Kidney epithelial cell (primary cell): ENCODE data around the gene SPAG9. TPM values are rescaled to one million over a fixed set of nuclear protein-coding genes. Genes with fewer than 3 reads are reported as not detected.

Experiments
- DNase-seq: peaks from one replicate; pipeline ENCODE4 v3.0.0-alpha.2; 2010; ENCODE audit warnings: low read depth
- H3K27me3 ChIP-seq: 2 replicates; pipeline ENCODE4 v1.6.0; 2011; ENCODE audit warnings: low read length; ENCODE audit not compliant: control insufficient read depth, insufficient read depth
- H3K36me3 ChIP-seq: 2 replicates; pipeline ENCODE4 v1.5.1; 2011; ENCODE audit warnings: low read length; ENCODE audit not compliant: control insufficient read depth, insufficient read depth
- H3K4me3 ChIP-seq: 2 replicates; pipeline ENCODE4 v1.5.1; 2011; ENCODE audit warnings: low read depth, mild to moderate bottlenecking, control low read depth, low read length
- CTCF ChIP-seq: IDR thresholded peaks from 2 replicates; pipeline ENCODE4 v1.5.1; 2011; ENCODE audit warnings: mild to moderate bottlenecking, moderate library complexity, low read length, control low read depth, inconsistent platforms; ENCODE audit not compliant: insufficient read depth, poor library complexity, severe bottlenecking
- total RNA-seq: library from RNA; depleted of rRNA; stranded (reverse); fragments of >200 nt; gene quantifications from 2 replicates; pipeline ENCODE4 v1.2.3, GENCODE V29; 2015

Gene SPAG9
- total RNA-seq, 1 donor from 2014 or later = 85.5 TPM

GRCh38 chr17:51032850-51033249 lies 87.8 kb downstream of the SPAG9 start:
- H3K4me3 ChIP-seq = no peak overlapping the region
- no peaks in the 10 kb centered on the region for H3K36me3 ChIP-seq
- no peaks in the 10 kb centered on the region for H3K27me3 ChIP-seq
- no peak for TF ChIP-seq CTCF
- DNase-seq = no peak

- TF ChIP-seq CTCF = no peak
- Histone ChIP-seq H3K27me3 (no peaks in the 10 kb centered on the region), H3K36me3 (no peaks in the 10 kb centered on the region), H3K4me3 (no peak overlapping the region)
- no peak for DNase-seq
Observed at GRCh38 chr17:51029568-51030463, 90.9 kb downstream of the SPAG9 start.

GRCh38 chr17:51029142-51029541 lies 91.5 kb downstream of the SPAG9 start:
- TF ChIP-seq CTCF = no peak
- Histone ChIP-seq H3K27me3 (no peaks in the 10 kb centered on the region), H3K36me3 (no peaks in the 10 kb centered on the region), H3K4me3 (no peak overlapping the region)
- no peak for DNase-seq

GRCh38 chr17:51028176-51028863 lies 92.3 kb downstream of the SPAG9 start:
- TF ChIP-seq CTCF = no peak
- no peak for DNase-seq
- no peaks in the 10 kb centered on the region for H3K27me3 ChIP-seq
- H3K36me3 ChIP-seq = no peaks in the 10 kb centered on the region
- no peak overlapping the region for H3K4me3 ChIP-seq

- no peak for TF ChIP-seq CTCF
- Histone ChIP-seq H3K36me3 (no peaks in the 10 kb centered on the region), H3K4me3 (no peak overlapping the region), H3K27me3 (no peaks in the 10 kb centered on the region)
- no peak for DNase-seq
Observed at GRCh38 chr17:51018541-51018940, 102.1 kb downstream of the SPAG9 start.
